VCaP (cell line): ENCODE results near the gene CD40.

Experiments
- H3K27ac ChIP-seq: fragments of 450-650 bp; 2 replicates; pipeline ENCODE4 v1.5.1; 2017
- TF ChIP-seq, protein P1 (sequence below): fragments of 450-650 bp; conservative IDR thresholded peaks from 2 replicates; pipeline ENCODE4 v1.5.1; 2017; ENCODE audit warnings: mild to moderate bottlenecking, moderate library complexity

CD40 gene

DNA sequence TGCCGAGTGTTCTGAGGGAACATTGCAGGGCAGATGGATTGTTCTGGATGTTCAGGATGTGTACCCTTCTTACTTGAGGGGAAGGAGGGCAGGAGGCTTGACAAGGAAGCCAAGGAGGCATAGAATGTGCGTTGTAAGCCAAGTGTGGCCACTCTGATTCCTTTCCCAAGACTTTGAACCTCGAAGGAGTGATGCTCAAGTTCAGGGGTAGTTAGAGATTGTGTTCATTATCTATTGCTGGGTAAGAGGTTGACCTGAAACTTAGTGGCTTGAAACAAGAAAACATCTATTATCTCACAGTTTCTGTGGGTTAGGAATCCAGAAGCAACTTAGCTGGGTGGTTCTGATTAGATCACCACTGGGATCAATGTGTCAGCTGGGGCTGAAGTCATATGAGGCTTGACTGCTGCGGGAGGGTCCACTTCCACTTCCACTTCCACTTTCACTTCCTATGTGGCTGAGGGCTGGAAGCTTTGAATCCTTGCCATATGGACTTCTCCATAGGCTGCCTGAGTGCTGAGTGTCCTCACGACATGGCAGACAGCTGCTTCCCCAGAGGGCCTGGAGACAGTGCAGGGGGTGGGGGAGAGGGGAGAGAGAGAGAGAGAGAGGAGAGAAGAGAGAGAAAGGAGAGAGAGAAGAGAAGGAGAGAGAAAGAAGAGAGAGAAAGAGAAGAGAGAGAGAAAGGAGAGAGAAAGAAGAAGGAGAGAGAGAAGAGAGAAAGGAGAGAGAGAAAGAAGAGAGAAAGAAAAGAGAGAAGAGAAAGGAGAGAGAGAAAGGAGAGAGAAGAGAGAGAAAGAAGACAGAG, 6.9 kb upstream of the CD40 start:
- no peak overlapping the region for H3K27ac ChIP-seq

DNA sequence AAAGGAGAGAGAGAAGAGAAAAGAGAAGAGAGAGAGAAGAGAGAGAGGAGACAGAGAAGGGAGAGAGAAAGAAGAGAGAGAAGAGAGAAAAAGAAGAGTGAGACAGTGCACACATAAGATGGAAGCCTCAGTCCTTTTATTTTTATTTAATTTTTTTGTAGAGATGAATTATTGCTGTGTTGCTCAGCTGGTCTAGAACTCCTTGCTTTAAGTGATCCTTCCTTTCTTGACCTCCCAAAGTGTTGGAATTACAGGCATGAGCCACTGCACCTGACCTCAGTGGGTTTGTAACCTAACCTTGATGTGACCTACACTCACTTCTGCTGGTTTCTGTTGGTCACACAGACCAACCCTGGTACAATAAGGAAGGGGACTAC, 6.3 kb upstream of the CD40 start:
- TF ChIP-seq, protein P1, sequence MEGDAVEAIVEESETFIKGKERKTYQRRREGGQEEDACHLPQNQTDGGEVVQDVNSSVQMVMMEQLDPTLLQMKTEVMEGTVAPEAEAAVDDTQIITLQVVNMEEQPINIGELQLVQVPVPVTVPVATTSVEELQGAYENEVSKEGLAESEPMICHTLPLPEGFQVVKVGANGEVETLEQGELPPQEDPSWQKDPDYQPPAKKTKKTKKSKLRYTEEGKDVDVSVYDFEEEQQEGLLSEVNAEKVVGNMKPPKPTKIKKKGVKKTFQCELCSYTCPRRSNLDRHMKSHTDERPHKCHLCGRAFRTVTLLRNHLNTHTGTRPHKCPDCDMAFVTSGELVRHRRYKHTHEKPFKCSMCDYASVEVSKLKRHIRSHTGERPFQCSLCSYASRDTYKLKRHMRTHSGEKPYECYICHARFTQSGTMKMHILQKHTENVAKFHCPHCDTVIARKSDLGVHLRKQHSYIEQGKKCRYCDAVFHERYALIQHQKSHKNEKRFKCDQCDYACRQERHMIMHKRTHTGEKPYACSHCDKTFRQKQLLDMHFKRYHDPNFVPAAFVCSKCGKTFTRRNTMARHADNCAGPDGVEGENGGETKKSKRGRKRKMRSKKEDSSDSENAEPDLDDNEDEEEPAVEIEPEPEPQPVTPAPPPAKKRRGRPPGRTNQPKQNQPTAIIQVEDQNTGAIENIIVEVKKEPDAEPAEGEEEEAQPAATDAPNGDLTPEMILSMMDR = no peak
- H3K27ac ChIP-seq = no peak overlapping the region

More for the DNA sequence above, 6.9 kb upstream of the CD40 start:
- TF ChIP-seq, protein P1 = no peak

DNA sequence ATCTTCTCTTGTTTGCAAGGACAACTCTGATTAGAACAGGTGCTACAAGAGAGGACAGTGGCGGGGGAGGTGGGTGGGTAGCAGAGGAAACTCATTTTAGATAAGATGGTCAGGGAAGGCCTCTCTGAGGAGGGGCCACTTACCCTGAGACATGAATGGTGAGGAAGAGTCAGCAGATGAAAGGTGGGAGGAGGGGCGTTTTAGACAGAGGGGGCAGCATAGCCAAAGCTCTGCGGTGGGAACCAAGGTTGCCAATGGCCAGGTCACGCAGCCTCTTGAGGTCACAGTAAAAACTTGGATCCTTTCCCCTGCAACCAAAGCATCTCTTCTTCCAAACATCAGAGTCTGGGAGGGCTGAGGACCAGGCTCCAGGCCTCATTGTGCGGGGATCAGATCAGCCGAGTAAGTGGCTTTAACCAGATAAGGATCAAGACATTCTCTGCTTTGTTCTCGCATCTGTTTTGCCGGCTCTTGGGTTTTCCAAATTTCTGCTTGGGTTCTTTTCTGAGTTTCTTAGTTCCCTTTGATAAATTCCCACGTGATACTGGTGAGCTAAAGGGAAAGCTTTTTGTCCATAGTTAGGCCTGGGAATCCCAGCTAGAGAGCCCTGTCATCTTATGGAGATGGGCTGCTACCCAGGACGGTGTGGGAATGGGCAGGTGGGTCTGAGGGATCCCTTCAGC, 5.5 kb upstream of the CD40 start:
- TF ChIP-seq, protein P1 = no peak
- no peak overlapping the region for H3K27ac ChIP-seq

DNA sequence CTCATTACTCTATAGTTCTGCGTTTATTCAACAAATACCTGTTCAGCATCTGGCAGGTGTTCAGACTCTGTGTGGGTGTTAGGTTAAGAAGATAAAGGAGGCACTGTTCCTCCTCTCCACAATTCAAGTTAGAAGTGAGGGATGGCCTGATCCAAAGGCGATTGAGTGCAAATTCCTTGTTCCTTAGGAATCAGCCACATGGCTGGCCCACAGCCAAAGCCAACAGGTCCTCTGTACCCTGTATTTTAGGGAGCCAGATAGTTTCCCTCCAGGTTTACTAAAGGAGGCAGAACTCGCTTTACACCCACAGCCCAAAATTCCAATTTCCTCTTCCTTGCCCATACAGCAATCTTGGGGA, 5.0 kb upstream of the CD40 start:
- no peak overlapping the region for H3K27ac ChIP-seq
- TF ChIP-seq, protein P1 = no peak

DNA sequence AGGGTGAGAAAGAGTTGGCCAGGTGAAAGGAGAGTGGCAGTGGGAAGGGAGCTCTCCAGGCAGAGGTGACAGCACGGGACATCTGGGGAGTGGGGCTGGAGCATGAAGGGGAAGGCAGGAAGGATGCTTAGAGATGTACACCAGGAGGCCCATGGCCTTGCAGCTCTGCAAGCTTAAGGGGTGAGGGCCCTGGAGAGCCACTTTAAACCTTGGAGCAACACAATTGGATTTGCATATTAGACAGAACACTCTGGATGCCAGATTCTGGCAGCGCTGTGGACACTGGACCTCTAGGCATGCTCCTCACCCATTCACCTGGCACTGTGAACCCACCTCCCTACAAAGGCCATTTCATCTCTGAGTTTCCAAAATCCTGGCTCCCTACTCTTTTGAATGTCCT, 3.7 kb upstream of the CD40 start:
- H3K27ac ChIP-seq = no peak overlapping the region
- TF ChIP-seq, protein P1 = no peak

DNA sequence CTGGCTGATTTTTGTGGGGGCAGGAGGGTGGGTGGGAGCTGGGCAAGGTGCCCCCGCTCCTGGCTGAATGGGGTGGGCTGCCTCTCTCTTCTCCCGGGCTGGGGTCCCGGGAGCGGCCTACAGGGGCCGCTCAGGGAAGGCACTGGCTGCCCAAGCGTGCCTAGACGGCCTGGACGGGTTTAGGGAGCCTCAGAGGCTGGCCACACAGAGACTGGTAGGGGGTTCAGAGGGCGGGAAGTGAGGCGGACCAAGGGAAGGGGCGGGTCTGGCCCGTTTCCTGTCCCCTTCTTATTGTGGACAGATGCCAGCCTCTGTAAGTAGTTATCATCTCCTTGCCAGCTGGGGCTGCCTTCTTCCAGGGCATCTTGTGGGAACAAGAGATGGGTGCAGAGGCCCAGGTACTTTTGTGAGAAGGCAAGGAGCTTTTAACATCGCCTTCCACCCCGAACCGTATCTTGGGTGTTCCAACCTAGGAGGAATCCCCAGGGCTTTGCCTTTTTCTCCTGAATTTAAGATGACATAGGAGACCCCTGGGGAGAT, 437 bp downstream of the CD40 start:
- TF ChIP-seq, protein P1 = no peak
- no peak overlapping the region for H3K27ac ChIP-seq

DNA sequence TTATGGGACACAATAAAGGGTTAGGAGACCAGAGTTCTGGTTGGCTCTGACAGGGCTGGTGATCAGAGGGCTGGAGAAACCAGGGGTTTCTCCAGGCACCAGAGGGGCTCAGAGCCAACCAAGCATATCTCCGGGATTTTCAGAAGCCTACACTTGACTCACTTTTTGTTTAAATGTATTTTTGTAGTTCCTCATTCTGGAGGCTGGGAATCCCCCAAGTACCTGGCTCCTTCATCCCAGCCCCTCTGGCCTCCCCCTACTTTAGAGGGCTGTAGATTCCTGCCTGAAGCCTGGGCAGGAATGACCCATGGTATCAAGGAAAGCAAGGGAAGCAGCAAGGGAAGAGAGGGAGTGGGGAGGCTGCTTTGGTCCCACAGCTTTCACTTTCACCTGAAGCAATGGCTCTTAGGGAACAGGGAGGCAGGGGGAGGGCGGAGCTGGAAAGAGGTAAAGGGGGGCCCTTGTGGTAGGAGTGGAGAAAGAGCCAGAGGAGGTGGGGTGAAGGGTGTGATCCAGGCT, 973 bp downstream of the CD40 start:
- H3K27ac ChIP-seq = no peak overlapping the region
- TF ChIP-seq, protein P1 = no peak
